Spleen (tissue), 7 donors: Measurements from ENCODE around the gene TMBIM1.

ENCODE experiments used
- CTCF ChIP-seq, 11 experiments: fragments of 200-600 bp in 7 of 11; fragments of 450-650 bp in 4 of 11; sonication (generic) in 4 of 11; IDR thresholded peaks in 8 of 11; conservative IDR thresholded peaks in 3 of 11; 1 replicate in 7 of 11; 2 replicates in 4 of 11; pipeline versions ENCODE4 v1.4.0 to v1.8.0; 2016 to 2021; ENCODE audit warnings: antibody characterized with exemption in 11 of 11, inconsistent platforms in 4 of 11, mild to moderate bottlenecking in 1 of 11
- POLR2A ChIP-seq, 3 donors: fragments of 450-650 bp; IDR thresholded peaks; one replicate each; pipeline ENCODE4 v1.5.1; 2017; ENCODE audit warnings: antibody characterized with exemption in 3 of 3, mild to moderate bottlenecking in 1 of 3
- donor health status: DM: no; HTN: no; CAD: no; lungs with moderate emphysema.
- donor health status: DM: no; HTN: no; CAD: no.
- donor health status: DM: no; HTN: no; CAD: no.

- TF ChIP-seq POLR2A (IDR thresholded peaks at IDR 0.05) (no peak), CTCF (IDR thresholded peaks at IDR 0.05 in 8 of 11, conservative IDR thresholded peaks at IDR 0.05 in 3 of 11) (no peak)
Measured at GRCh38 chr2:218317835-218318234, 25.5 kb upstream of the TMBIM1 start.
